Measurements from ENCODE around the gene ZCCHC17.
"Not testable (repeated sequence)": the region's sequence is repeated elsewhere in the genome, so short reads cannot be mapped to it uniquely, and the experiment has no call there.

ZCCHC17 gene

GRCh38 chr1:31296486-31297276 lies at the start of gene ZCCHC17, which contains the start of gene SNRNP40:
Gene ZCCHC17, plus strand, starts transcription at chr1:31297032. Its CDS starts 13,067 bp downstream, at chr1:31310099.
Gene SNRNP40, minus strand, starts transcription at chr1:31296788. Its CDS starts 37 bp downstream, at chr1:31296751.
- DNase-seq, result peak; percentile 99

DNA sequence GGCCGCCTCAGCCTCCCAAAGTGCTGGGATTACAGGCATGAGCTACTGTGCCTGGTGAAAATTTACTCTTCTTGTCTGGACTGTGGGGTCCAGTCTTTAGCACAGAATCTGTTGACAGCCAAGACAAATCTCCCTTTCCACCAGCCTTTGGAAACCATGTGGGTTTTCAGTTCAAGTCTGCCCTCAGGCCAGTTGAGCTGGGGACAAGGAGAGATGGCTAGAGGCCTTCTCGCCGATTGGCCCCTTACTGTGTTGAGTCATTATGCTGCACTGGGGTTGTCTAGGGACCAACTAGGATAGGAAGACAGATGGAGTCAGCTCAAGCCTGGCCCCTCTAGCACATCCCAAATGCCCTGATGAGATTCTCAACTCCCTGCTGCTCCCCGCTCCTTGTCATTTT lies 48.6 kb upstream of the ZCCHC17 start:
- no peak for DNase-seq

- no peak for DNase-seq
Measured at GRCh38 chr1:31249854-31250253, 47.0 kb upstream of the ZCCHC17 start.

DNA sequence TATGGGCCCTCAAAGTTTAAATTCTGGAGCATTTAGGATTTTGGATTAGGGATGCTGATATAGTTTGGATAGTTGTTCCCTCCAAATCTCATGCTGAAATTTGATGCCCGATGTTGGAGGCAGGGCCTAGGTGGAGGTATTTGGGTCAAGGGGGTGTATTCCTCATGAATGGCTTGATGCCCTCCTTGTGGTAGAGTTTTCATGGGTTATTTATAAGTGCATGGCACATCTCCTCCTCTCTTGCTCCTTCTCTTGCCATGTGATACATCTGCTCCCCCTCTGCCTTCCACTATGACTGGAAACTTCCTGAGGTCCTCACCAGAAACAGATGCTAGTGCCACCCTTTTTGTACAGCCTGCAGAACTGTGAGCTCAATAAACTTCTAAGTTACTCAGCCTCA lies 39.6 kb upstream of the ZCCHC17 start:
- no peak for DNase-seq

- no peak for DNase-seq
Measured at GRCh38 chr1:31258581-31258980, 38.3 kb upstream of the ZCCHC17 start.

DNA sequence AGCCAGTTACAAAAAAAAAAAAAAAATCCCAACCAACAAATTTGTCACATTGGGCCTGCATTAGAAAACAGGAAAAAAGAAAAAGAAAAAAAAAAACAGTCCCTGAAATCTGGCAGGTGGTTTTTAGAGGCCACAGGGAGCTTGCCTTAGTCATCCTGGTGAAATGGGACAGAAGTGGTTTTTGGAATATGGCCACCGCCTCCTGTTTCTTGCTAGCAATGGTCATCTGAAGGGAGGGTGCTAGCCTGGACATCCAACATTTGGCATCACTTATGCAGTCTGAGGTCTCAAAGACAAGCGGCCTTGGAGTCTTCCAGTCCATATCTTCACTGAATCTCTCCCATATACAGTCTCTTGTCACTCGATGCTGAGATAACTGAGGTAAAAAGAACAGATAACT lies 37.1 kb upstream of the ZCCHC17 start:
- no peak for DNase-seq

DNA sequence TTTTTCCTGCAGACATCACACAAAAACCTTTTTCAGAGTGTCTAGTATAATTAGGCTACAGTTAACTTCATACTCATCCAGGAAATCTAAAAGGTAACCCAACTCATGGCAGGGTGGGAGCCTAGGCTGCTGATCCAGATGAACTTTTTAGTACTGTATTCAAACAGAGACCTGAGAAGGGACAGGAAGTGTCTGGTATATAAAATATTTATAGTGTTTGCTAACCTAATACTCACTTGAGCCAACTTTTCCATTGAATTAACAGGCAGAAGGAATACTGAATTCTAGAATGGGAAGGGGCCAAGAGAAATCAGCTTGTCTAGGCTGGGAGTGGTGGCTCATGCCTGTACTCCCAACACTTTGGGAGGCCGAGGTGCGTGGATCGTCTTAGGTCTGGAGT lies 34.9 kb upstream of the ZCCHC17 start:
- no peak for DNase-seq

- DNase-seq, result not testable (repeated sequence)
Measured at GRCh38 chr1:31262393-31262792, 34.4 kb upstream of the ZCCHC17 start.

- DNase-seq, result no peak
Measured at GRCh38 chr1:31263408-31263807, 33.4 kb upstream of the ZCCHC17 start.

- DNase-seq, result no peak
Measured at GRCh38 chr1:31264790-31265386, 31.9 kb upstream of the ZCCHC17 start.

DNA sequence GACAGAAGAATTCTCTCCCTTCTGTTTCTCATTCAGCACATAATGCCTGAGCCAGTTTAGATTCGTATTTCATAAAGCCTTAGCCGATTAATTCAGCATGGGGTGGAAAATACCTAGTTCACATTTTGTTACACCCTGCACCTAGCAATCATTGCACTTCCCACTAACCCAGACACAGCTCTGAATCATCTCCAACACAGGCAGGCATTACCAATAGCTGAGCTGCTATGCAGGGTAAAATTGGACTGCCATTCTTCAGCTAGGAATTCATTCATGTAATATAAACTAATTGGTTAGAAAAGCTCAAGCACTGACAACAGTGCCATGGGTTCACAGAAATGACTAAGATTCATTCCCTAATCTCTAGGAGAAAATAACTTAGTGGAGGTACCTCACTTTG lies 30.3 kb upstream of the ZCCHC17 start:
- no peak for DNase-seq

DNA sequence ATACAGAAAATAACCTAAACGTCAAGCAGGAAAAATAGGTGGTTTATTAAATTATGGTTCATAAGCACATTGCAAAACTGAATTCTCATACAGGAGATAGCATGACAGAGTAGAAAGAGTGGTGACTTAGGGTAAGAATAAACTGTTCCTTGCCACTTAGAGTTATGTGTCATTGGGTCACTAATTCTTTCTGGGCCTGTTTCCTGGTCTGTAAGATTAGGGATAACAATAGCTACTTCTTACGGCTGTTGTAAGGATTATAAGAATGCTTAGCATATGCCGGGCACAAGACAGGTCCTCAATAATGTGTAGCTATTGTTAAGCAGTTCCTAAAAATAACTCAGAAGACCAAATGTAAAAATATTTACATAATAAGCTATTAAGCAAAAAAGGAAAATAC lies 24.5 kb upstream of the ZCCHC17 start:
- DNase-seq, result no peak

- no peak for DNase-seq
Measured at GRCh38 chr1:31273619-31274018, 23.2 kb upstream of the ZCCHC17 start.

- DNase-seq, result not testable (repeated sequence)
Measured at GRCh38 chr1:31282426-31282825, 14.4 kb upstream of the ZCCHC17 start.

DNA sequence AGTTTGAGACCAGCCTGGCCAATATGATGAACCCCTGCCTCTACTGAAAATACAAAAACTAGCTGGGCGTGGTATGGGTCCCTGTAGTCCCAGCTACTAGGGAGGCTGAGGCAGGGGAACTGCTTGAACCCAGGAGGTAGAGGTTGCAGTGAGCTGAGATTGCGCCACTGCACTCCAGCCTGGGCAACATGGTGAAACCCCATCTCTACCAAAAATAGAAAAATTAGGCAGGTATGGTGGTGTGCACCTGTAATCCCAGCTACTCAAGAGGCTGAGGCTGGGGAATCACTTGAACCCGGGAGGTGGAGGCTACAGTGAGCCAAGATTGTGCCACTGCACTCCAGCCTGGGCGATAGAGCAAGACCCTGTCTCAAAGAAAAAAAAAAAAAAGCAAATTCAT lies 9.0 kb upstream of the ZCCHC17 start:
- not testable (repeated sequence) for DNase-seq

- no peak for DNase-seq
Measured at GRCh38 chr1:31289021-31289420, 7.8 kb upstream of the ZCCHC17 start.

DNA sequence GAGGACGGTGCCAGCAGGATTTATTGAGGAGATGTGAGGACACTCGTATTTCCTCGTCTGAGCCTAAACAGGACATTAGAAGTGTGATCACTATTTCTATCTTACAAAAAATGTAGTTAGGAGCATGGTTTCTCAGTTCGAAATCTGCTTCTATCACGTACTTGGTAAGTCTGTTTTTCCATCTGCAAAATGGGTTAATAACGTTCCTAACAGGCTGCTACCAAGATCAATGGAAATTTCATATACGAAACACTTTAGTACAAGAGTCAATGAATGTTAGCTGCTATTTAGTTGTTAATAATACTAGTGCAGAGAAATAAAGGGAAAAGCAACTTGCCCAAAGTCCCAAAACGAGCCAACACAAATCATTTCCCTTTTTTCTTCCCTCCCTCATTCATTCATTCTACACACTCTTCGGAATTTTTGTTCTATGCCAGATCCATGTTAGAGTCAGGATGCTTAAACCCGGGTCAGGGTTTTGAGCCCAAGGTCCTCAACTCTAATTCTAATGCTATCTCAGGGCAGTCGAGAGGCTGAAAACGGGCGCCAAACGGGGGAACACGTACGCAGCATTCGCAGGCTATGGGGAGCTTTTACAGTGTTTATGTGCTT lies 852 bp upstream of the ZCCHC17 start:
- no peak for DNase-seq

- DNase-seq, result no peak
Measured at GRCh38 chr1:31297277-31298247, 730 bp downstream of the ZCCHC17 start.

DNA sequence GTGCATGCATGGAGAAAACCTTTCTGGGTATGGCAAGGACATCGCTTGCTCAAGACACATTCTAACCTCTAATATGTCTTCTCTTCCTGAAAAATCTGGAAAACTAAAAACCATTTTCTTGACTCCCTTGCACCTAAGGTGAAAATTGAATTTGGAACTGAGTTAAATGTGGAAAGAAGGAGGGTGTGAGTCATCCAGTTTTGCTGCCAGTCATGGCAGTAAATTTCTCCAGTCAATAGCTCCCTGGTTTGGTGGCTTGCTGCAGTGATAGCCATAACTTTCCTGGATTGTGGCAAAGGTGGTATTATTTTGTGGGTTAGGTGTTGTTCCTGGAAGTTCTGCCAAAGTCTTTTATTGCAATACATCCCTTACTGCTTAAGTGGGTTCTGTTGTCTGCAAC lies 2.5 kb downstream of the ZCCHC17 start:
- no peak for DNase-seq

- DNase-seq, result peak; percentile 49
Measured at GRCh38 chr1:31300193-31300592, 3.4 kb downstream of the ZCCHC17 start.

DNA sequence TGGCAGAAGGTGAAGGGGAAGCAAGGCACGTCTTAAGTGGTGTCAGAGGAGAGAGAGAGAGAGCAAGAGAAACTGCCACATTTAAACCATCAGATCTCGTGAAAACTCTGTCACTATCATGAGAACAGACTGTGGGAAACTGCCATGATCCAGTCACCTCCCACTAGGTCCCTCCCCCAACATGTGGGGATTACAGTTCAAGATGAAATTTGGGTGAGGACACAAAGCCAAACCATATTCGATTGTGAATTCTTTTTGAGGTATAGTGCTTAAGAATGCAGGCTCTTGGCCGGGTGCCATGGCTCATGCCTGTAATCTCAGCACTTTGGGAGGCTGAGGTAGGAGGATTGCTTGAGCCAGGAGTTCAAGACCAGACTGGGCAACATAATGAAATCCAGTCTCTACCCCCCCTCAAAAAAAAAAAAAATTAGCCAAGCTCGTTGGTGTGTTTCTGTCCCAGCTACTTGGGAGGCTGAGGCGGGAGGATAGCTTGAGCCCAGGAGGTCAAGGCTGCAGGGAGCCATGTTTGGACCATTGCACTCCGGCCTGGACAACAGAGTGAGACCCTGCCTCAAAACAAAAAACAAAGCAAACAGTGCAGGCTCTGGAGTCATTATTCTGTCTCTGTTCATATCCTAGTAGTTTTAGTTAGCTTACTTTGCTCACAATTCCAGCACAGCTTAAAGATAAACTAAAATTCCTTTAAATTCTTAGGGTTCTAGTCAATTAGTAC lies 6.0 kb downstream of the ZCCHC17 start:
- no peak for DNase-seq

DNA sequence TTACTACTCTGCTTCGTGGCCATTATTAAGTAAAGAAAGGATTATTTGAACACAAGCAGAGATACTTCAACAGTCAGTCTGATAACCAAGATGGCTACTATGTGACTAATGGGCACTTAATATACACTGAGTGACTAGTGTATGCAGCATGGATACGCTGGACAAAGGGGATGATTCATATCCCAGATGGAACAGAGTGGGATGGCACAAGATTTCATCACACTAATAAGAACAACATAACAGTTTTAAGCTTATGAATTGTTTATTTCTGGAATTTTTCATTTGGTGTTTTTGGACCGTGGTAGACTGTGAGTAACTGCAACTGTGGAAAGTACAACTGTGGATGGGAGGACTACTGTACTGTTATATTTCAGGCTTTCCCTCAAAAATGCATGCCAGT lies 9.4 kb downstream of the ZCCHC17 start:
- no peak for DNase-seq
